Epithelial cell of prostate (primary cell): ENCODE results near the gene PTGDR.

Experiments
- DNase-seq: peaks from one replicate; pipeline ENCODE4 v3.0.0-alpha.2; 2011; ENCODE audit warnings: low read depth, low spot score
- H3K27ac ChIP-seq: fragments of 450-650 bp; 2 replicates; pipeline ENCODE4 v1.5.1; 2017; ENCODE audit warnings: mild to moderate bottlenecking

PTGDR gene

DNA sequence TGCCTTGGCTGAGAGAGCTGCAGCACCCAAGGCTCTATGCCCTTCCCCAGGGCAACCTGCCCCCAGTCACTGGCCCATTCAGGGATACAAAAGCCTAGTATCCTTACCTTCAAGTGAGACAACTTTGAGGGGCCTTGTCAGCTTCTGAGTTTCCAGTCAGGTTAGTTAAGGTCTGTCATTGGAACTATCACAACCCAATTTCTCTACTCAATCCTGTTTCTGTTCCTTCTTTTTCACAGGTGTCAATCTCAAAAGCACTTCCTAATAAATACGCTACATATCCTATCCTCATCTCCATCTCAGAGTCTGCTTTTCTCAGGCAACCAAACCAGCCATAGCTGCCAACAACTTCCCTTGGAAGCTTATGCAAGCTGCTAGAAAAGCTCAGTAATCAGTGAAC is 4.9 kb upstream of the PTGDR start:
- no peak for DNase-seq
- no peak overlapping the region for H3K27ac ChIP-seq

- DNase-seq: no peak
These were observed 4.3 kb upstream of the PTGDR start for GRCh38 chr14:52263190-52263589.

DNA sequence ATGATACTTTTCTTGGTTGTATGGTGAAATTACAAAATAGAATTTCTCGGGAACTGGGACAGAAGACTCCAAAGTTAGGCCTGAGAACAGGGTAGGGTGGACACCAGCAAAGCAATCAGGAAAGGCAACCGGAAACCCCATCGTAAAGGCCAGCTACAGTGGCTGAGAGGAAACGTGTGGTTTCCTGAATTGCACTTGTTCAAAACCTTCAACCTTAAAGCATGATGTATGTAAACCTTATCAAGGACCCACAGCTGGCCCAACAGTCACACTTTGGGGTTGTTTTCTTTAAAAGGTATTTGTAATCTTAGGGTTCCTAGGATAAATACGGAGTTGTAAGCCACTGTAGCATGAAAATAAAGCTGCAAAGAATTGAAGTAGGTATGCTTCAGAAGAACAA is 2.2 kb upstream of the PTGDR start:
- no peak overlapping the region for H3K27ac ChIP-seq
- no peak for DNase-seq

More at GRCh38 chr14:52263190-52263589, 4.3 kb upstream of the PTGDR start:
- H3K27ac ChIP-seq: no peak overlapping the region

- DNase-seq: no peak
These were observed 1.3 kb upstream of the PTGDR start for GRCh38 chr14:52266179-52266578.

GRCh38 chr14:52266782-52267181 is 716 bp upstream of the PTGDR start:
- DNase-seq: no peak
- H3K27ac ChIP-seq: no peak overlapping the region

More at GRCh38 chr14:52266179-52266578, 1.3 kb upstream of the PTGDR start:
- no peak overlapping the region for H3K27ac ChIP-seq

DNA sequence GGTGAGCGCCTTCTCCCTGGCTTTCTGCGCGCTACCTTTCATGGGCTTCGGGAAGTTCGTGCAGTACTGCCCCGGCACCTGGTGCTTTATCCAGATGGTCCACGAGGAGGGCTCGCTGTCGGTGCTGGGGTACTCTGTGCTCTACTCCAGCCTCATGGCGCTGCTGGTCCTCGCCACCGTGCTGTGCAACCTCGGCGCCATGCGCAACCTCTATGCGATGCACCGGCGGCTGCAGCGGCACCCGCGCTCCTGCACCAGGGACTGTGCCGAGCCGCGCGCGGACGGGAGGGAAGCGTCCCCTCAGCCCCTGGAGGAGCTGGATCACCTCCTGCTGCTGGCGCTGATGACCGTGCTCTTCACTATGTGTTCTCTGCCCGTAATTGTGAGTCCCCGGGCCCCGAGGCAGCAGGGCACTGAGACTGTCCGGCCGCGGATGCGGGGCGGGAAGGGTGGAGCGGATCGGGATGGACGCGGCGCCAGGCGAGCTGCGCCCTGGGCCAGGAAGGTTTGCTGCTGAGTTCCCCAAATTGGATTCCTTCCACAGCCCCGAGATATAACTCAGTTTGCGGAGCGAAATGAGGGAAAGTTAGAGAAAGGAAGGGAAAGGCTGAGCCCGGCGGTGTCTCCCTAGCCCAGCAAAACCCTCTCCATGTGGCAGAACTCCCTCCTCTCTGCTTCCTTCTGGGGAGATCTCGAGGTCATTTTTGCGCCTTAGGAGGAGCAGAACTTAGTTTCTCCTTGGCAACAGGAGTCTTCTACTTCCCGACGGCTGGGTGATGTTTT is 972 bp downstream of the PTGDR start:
- DNase-seq: no peak
- H3K27ac ChIP-seq: no peak overlapping the region

DNA sequence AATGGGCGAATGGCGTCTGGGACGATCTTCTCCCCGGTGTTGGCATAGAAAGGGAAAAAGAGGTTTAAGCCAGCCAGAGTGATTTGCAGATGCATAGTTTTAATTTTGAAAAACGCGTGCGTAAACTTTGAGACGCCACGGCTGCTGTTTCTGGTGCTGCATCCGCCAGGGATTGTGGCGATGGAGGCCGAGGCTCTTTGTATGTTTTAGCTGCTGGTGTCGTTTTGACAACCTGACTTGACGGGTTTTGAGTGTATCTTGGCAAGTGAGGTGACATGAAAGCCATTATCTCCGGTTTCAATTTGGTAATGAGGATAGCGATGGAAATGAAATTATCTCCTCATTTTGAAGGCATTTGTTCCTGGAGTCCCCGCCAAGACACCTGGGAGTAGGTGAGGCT is 1.6 kb downstream of the PTGDR start:
- H3K27ac ChIP-seq: no peak overlapping the region
- no peak for DNase-seq

DNA sequence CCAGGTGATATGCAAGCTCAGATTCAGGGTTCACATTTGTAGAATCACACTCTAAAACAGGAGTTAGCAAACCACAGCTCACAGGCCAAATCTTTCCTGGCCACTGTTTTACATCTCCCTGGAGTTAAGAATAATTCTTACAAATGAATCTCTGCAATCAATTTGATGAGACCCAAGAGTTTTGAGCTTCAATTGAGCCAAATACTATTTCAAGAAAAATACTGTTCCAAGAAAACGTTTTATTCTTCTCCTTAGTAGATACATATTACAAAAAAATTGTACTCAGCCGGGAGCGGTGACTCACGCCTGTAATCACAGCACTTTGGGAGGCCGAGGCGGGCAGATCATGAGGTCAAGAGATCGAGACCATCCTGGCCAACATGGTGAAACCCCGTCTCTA is 2.5 kb downstream of the PTGDR start:
- no peak overlapping the region for H3K27ac ChIP-seq
- no peak for DNase-seq

DNA sequence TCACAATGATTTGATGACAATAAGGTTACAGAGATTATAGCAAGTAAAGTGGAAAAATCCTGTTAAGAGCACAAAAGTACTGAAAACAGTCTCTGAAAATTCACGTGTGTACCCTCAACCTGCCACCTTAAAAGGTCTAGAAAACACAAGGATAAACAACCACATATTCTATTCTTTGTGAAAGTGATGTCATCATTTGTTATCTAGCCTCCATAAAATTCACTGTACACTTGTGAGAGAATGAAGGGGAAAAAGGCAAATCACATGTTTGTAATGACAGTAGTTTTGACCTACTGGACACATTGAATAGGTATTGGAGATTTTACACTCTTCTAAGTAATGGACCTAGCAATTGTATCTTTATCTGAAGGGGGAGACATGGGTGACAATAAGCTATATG is 4.0 kb downstream of the PTGDR start:
- no peak overlapping the region for H3K27ac ChIP-seq
- no peak for DNase-seq

DNA sequence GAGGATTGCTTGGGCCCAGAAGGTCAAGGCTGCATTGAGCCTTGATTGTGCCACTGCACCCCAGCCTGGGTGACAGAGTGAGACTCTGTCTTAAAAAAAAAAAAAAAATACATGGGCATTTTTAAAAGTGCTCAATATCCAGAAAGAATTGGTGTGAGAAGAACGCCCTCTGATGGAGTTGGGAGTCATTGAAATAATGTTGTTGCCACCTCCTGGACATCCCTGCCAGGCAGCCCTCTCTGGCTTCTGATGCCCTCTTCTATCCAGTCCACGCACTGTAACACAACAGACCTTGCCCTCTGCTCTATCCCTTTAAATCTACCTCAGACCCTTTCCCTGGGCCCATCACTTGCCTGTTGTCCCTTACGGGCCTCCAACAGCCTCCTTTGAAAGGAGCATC is 4.9 kb downstream of the PTGDR start:
- H3K27ac ChIP-seq: no peak overlapping the region
- no peak for DNase-seq

DNA sequence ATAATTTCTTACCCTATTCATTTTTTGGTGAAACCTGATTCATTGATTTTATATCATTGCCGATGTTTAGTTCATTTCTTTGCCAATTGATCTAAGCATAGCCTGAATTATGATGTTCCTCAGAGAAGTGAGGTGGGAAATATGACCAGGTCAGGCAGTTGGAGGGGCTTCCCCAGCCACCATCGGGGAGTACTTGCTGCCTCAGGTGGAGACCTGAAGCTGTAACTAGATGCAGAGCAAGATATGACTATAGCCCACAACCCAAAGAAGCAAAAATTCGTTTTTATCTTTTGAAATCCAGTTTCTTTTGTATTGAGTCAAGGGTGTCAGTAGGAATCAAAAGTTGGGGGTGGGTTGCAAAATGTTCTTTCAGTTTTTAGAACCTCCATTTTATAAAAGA is 7.9 kb downstream of the PTGDR start:
- H3K27ac ChIP-seq: no peak overlapping the region
- DNase-seq: no peak

DNA sequence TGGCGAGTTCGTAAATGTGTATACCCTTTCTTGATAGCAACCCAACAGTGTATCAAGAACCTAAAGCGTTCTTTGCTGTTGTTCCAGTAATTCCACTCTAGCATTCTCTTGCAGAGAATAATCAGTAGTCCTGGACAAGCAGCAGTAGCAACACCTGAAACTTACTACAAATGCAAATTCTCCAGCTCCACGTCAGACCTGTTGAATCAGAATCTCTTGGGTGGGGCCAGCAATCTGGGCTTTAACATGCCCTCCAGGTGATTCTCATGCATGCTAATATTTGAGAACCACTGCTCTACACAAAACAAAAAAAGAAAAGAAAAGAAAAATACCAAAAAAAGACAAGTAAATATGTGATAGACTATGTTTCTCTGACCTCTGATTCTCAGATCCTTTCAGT is 10.1 kb downstream of the PTGDR start:
- no peak overlapping the region for H3K27ac ChIP-seq
- peak; percentile 22 for DNase-seq

DNA sequence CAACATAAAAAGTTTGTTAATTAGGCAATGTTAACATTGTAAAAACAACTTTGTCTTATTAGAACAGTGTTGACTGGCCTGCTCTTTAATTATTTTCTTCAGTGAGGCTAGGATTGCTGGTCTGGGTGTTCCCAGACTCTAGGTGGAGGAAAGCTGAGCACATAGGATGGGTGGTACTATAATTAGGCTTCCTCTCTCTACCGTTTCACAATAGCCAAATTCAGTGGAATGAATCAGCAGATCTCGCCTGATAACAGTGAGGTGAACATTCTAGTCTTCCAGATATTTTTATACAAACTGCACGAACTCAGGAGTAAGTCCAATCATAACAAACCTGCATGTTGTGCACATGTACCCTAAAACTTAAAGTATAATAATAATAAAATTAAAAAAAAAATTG is 11.9 kb downstream of the PTGDR start:
- DNase-seq: no peak
- no peak overlapping the region for H3K27ac ChIP-seq

GRCh38 chr14:52283099-52283498 is 15.6 kb downstream of the PTGDR start:
- no peak for DNase-seq
- H3K27ac ChIP-seq: no peak overlapping the region

GRCh38 chr14:52286661-52287649 is 19.5 kb downstream of the PTGDR start:
- no peak for DNase-seq
- no peak overlapping the region for H3K27ac ChIP-seq

GRCh38 chr14:52296378-52296777 is 28.9 kb downstream of the PTGDR start:
- H3K27ac ChIP-seq: no peak overlapping the region
- no peak for DNase-seq

GRCh38 chr14:52298795-52299194 is 31.3 kb downstream of the PTGDR start:
- DNase-seq: no peak
- H3K27ac ChIP-seq: no peak overlapping the region

DNA sequence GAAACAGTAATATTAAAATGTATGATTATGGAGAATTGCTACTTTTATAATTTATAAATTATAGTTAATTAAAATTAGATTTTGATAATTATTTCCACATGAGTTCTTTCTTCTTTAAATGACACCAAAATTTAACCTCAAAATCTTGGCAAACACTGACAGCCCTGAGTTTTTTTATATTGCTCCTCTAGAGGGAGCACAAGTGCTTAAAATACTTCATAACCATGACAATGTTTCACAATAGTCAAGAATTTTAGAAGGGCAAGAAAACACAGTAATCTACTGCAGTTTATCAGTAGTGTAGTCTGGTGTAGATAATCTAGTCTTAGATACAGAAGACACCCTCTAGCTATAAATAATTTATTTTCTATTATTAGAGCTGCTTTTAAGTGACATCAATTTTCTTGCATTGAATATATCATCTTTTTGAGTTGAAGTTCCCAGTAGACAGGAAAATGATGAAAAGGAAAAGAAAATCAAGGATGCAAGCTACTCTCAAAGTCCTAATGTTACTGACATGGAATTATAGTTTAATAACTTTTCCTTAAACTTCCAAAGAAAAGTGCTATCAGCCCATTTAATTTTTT is 32.3 kb downstream of the PTGDR start:
- no peak for DNase-seq
- no peak overlapping the region for H3K27ac ChIP-seq

DNA sequence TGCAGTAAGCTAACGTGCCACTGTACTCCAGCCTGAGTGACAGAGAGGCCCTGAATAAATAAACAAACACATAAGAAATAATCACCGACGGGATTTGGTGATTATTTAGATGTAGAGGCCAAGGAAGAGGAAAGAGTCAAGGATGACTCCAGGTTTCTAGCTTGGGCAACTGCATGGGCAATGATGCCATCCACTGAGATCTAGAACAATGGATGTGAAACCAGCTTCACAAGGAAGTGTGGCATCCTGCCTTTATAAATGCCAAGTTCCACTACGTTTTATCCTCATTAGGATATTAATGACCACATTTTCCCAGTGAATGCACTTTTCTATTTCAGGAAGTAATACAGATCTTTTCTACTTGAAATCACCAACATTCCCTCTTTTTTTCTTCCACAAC is 35.7 kb downstream of the PTGDR start:
- no peak overlapping the region for H3K27ac ChIP-seq
- no peak for DNase-seq

DNA sequence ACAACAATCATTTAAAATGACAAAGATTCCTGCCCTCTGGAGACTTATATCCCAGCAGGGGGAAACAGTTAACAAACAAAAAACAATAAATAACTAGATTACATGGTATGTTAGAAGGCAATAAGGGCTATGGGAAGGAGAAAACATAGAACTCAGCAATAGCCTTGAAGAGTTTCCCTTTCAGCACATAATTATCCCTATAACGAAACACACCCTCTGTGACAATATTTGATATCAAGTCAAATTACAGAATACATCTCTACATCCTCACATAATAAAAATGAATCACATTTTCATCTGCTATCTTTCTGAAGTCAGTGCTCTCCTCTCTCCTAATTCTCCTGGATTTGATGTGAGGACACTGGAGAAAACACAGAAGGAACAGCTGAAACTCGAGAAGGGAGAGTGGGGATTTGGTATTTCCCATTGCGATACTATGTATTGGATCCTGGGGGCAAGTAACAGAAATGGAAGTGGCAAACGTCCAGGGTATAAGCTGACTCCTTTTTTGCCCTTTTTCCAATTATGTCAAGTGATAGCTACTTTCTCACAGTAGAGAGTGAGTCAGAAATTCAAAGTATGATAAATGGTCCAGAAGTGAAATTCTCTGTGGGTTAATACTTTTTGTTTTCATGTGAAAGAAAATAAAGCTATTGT is 36.9 kb downstream of the PTGDR start:
- no peak overlapping the region for H3K27ac ChIP-seq
- DNase-seq: no peak
